ENCODE results near the gene NSMCE4A. TPM values are rescaled to one million over a fixed set of nuclear protein-coding genes. Genes with fewer than 3 reads are reported as not detected.

Gene NSMCE4A
- total RNA-seq, 6 experiments from 2014 or later, result 17.0 to 46.5 (median 30.6) TPM

- Histone ChIP-seq H3K27ac (no peak overlapping the region), H3K4me1 (no peaks in the 10 kb centered on the region), H3K36me3 (no peaks in the 10 kb centered on the region), H3K27me3 (no peaks in the 10 kb centered on the region), H3K9me3 (no peaks in the 10 kb centered on the region), H3K4me3 (no peak overlapping the region)
- no peak for ATAC-seq
- WGBS (ENCODE audit: insufficient coverage, low coverage, low lambda C conversion rate, missing lambda C conversion rate), result 80% methylated on average over 2 of the region's 3 CpGs
- no peak for DNase-seq
- intact Hi-C loops (cut with DNase I), result no loop called here
- TF ChIP-seq CTCF (IDR thresholded peaks at IDR 0.05) (no peak), POLR2A (IDR thresholded peaks at IDR 0.05) (no peak)
Observed at GRCh38 chr10:121949451-121949850, 25.6 kb downstream of the NSMCE4A start.

GRCh38 chr10:121949049-121949448, 26.0 kb downstream of the NSMCE4A start:
- H3K9me3 ChIP-seq, result no peaks in the 10 kb centered on the region
- no peaks in the 10 kb centered on the region for H3K4me1 ChIP-seq
- no peak overlapping the region for H3K4me3 ChIP-seq
- H3K36me3 ChIP-seq, result no peaks in the 10 kb centered on the region
- no peak overlapping the region for H3K27ac ChIP-seq
- WGBS (ENCODE audit: insufficient coverage, low coverage, low lambda C conversion rate, missing lambda C conversion rate), result 28% methylated on average over 2 of the region's 2 CpGs
- DNase-seq (no peak), ATAC-seq (no peak)
- intact Hi-C loops (cut with DNase I), result no loop called here
- TF ChIP-seq POLR2A (IDR thresholded peaks at IDR 0.05) (no peak), CTCF (IDR thresholded peaks at IDR 0.05) (no peak)
- no peaks in the 10 kb centered on the region for H3K27me3 ChIP-seq

DNA sequence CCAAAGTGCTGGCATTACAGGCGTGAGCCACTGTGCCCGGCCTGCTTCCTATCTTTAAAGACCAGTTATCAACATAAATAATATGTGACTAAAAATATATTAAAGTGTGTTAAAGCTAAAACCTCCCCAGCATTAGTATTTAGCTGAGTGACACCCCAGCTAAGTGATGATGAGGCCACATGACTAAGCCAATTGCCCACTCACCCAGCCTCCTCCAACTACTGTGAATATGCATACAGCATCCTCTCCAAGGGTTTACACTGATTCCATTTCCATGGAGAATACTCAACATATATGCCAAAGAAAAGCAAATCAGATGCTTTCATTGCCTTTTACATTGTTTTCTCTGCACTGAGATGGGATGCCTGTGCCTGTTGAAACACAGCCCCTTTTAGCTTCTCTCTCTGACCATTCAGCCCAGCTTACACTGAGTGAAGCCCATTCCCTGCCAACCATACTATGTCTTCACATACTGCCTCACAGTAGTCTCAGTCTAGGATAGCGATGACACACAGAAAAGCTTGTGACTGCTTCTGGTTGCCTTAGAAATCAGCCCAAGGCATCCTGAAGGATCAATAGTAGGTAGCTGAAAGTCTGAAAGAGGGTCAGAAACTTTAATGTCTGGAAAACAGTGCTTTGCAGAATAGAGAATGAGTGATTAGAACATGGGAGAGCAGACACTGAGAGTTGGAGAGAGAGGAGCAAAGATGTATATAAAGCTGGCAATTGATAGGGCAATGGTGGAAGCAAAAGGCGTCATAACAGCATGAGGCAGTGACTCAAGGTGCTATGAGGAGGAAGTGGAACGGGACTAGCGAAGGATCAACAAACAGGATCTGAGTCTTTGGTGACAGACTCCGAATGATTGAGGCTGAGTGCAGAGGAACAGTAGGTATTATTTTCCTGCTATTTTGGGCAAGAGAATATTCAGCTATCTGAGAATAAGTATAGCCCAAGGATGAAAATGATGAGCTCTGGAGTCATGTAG, 27.4 kb downstream of the NSMCE4A start:
- no peak for ATAC-seq
- no peak overlapping the region for H3K4me3 ChIP-seq
- intact Hi-C loops (cut with DNase I), result no loop called here
- TF ChIP-seq CTCF (IDR thresholded peaks at IDR 0.05) (no peak), POLR2A (IDR thresholded peaks at IDR 0.05) (no peak)
- H3K9me3 ChIP-seq, result no peaks in the 10 kb centered on the region
- H3K4me1 ChIP-seq, result no peaks in the 10 kb centered on the region
- no peak overlapping the region for H3K27ac ChIP-seq
- no peaks in the 10 kb centered on the region for H3K27me3 ChIP-seq
- WGBS (ENCODE audit: insufficient coverage, low coverage, low lambda C conversion rate, missing lambda C conversion rate), result 77% methylated on average over 6 of the region's 7 CpGs
- H3K36me3 ChIP-seq, result no peaks in the 10 kb centered on the region
- no peak for DNase-seq

DNA sequence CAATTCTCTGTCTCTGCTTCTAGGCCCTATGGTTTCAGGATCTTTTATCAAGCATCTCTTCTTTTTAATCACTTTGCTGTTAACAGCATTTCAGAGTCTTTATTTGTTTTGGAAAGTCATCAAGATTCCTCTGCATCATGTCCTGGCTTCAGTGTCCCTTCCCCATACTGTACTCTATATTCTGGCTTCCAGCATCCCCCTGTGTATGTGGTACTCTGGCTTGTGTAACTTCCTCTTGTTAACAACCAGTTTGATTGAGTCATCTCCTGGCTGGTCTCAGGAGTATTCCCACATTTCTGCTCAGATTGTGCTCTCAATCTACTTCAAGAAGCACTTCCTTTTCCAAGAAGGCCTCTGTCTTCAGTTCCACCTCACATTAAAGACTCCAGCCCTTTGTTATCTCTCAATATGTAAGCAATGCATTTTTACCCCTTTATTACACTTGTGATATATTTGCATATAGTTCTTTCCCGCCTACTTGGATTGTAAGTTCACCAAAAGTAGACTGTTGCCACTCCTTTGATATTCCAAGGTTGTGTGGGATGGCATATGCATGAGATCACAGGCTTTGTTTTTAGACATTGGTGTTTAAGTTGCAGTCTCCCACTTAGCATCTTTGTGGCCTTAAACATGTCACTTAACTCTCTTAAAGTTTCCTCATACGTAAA, 32.1 kb downstream of the NSMCE4A start:
- WGBS (ENCODE audit: insufficient coverage, low coverage, low lambda C conversion rate, missing lambda C conversion rate), result 81% methylated on average over 2 of the region's 2 CpGs
- H3K4me1 ChIP-seq, result no peaks in the 10 kb centered on the region
- intact Hi-C loops (cut with DNase I), result no loop called here
- no peak for DNase-seq
- H3K36me3 ChIP-seq, result no peaks in the 10 kb centered on the region
- H3K27ac ChIP-seq, result no peak overlapping the region
- no peaks in the 10 kb centered on the region for H3K27me3 ChIP-seq
- H3K4me3 ChIP-seq, result no peak overlapping the region
- no peaks in the 10 kb centered on the region for H3K9me3 ChIP-seq
- ATAC-seq, result peak in 3 of 4 donors; percentile 27 to 88 (median 43)
- TF ChIP-seq CTCF (IDR thresholded peaks at IDR 0.05) (no peak), POLR2A (IDR thresholded peaks at IDR 0.05) (no peak)
